Measurements from ENCODE around the gene BCAP31. TPM values are rescaled to one million over a fixed set of nuclear protein-coding genes. Genes with fewer than 3 reads are reported as not detected.

The BCAP31 gene
- total and polyA plus RNA-seq, 7 donors: 59.3 to 216 (median 70.9) TPM

- Histone ChIP-seq H3K36me3 (peaks cover 0 to 35% (median 0%) of the 10 kb centered on the region in 4 donors), H3K4me3 (no peak overlapping the region), H3K27me3 (no peaks in the 10 kb centered on the region), H3K4me1 (peaks cover 0 to 34% (median 16%) of the 10 kb centered on the region in 4 donors), H3K9me3 (no peaks in the 10 kb centered on the region), H3K27ac (peak overlapping the region in 3 of 4 donors; percentile 77 to 86 (median 86))
- intact Hi-C loops (cut with DNase I): no loop called here
- TF ChIP-seq EP300 (IDR thresholded peaks at IDR 0.05) (no peak), POLR2A (IDR thresholded peaks at IDR 0.05) (no peak)
- TF ChIP-seq, protein P1, sequence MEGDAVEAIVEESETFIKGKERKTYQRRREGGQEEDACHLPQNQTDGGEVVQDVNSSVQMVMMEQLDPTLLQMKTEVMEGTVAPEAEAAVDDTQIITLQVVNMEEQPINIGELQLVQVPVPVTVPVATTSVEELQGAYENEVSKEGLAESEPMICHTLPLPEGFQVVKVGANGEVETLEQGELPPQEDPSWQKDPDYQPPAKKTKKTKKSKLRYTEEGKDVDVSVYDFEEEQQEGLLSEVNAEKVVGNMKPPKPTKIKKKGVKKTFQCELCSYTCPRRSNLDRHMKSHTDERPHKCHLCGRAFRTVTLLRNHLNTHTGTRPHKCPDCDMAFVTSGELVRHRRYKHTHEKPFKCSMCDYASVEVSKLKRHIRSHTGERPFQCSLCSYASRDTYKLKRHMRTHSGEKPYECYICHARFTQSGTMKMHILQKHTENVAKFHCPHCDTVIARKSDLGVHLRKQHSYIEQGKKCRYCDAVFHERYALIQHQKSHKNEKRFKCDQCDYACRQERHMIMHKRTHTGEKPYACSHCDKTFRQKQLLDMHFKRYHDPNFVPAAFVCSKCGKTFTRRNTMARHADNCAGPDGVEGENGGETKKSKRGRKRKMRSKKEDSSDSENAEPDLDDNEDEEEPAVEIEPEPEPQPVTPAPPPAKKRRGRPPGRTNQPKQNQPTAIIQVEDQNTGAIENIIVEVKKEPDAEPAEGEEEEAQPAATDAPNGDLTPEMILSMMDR (IDR thresholded peaks at IDR 0.05): no peak
- 92 to 95% methylated on average over 20 of the region's 20 CpGs for WGBS, 2 donors
- peak; percentile 57 for DNase-seq
Observed at GRCh38 chrX:153767674-153768055, 43.5 kb upstream of the BCAP31 start.

DNA sequence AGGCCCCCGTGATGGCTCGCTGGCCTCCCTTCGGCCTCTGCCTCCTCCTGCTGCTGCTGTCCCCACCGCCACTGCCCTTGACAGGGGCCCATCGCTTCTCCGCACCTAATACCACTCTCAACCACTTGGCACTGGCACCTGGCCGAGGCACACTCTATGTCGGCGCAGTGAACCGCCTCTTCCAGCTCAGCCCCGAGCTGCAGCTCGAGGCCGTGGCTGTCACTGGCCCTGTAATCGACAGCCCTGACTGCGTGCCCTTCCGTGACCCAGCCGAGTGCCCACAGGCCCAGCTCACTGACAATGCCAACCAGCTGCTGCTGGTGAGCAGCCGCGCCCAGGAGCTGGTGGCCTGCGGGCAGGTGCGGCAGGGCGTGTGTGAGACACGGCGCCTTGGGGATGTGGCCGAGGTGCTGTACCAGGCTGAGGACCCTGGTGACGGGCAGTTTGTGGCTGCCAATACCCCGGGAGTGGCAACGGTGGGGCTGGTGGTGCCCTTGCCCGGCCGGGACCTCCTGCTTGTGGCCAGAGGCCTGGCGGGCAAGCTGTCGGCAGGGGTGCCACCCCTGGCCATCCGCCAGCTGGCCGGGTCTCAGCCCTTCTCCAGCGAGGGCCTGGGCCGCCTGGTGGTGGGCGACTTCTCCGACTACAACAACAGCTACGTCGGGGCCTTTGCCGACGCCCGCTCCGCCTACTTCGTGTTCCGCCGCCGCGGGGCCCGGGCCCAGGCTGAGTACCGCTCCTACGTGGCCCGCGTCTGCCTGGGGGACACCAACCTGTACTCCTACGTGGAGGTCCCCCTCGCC lies 42.9 kb upstream of the BCAP31 start:
- Histone ChIP-seq H3K36me3 (peaks cover 0 to 33% (median 0%) of the 10 kb centered on the region in 4 donors), H3K4me3 (peak overlapping the region in 3 of 4 donors; percentile 43 to 51 (median 48)), H3K4me1 (peaks cover 0 to 34% (median 16%) of the 10 kb centered on the region in 4 donors), H3K9me3 (no peaks in the 10 kb centered on the region), H3K27ac (peak overlapping the region in 3 of 4 donors; percentile 77 to 86 (median 86)), H3K27me3 (no peaks in the 10 kb centered on the region)
- intact Hi-C loops (cut with DNase I): loop anchor here (1.0 kb wide), 1 partner anchor 61 kb away; no protein-coding TSS in a partner anchor
- DNase-seq: peak; percentile 66
- TF ChIP-seq POLR2A (IDR thresholded peaks at IDR 0.05) (no peak), POLR2AphosphoS5 (IDR thresholded peaks at IDR 0.05) (no peak), EP300 (IDR thresholded peaks at IDR 0.05) (no peak)
- TF ChIP-seq, protein P1 (IDR thresholded peaks at IDR 0.05): no peak
- 45 to 84% methylated on average over 56 of the region's 56 CpGs for WGBS, 2 donors

DNA sequence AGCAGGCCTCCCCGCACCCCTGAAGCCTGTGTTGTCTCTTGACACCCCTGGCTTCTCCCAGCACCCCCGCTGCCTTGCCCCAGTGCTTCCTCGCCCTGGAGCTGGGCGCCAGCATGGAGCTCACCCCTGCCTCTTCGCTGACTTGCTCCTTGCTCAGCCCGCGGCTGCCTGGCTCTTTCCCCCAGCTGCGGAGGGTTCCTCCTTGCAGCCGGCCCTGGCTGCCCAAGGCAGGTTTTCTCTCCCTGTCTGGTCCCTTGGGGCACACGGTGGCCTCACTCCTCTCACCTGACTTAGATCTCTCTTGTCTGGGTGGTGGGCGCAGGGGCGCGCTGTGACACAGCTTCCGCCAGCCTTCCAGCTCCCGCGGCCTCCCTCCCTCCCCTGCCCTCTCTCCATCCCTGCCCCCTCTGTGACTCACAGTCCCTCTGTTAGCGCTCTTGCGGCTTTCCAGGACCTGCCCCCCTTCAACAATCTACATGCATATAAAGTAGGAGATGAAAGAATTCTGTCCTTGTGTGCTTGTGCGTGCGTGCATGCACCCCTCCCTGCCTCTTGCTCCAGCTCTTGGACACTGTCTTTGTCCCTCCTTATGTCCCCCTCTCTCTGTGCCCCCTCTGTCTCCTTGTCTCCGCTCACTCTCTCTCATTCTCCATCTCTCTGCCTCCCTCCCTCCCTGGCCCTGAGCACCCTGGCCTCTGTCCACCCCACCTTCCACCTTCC lies 42.1 kb upstream of the BCAP31 start:
- Histone ChIP-seq H3K36me3 (peaks cover 0 to 24% (median 0%) of the 10 kb centered on the region in 4 donors), H3K4me1 (peaks cover 0 to 34% (median 16%) of the 10 kb centered on the region in 4 donors), H3K4me3 (peak overlapping the region; percentile 14 to 51 (median 46)), H3K27ac (peak overlapping the region; percentile 75 to 86 (median 82)), H3K9me3 (no peaks in the 10 kb centered on the region), H3K27me3 (no peaks in the 10 kb centered on the region)
- intact Hi-C loops (cut with DNase I): loop anchor here (1.0 kb wide), 1 partner anchor 62 kb away; no protein-coding TSS in a partner anchor
- DNase-seq: peak; percentile 77
- 30 to 61% methylated on average over 21 of the region's 21 CpGs for WGBS, 2 donors
- TF ChIP-seq, protein P1 (IDR thresholded peaks at IDR 0.05): no peak
- TF ChIP-seq POLR2A (IDR thresholded peaks at IDR 0.05): peak in 1 of 2 donors; percentile 33
- TF ChIP-seq EP300 (IDR thresholded peaks at IDR 0.05): no peak
- TF ChIP-seq POLR2AphosphoS5 (IDR thresholded peaks at IDR 0.05): peak; percentile 28 to 74 (median 57)

GRCh38 chrX:153765138-153766079 lies 41.2 kb upstream of the BCAP31 start:
- intact Hi-C loops (cut with DNase I): loop anchor here (1.0 to 2.0 kb wide), 2 partner anchors 63 to 187 kb away; no protein-coding TSS in a partner anchor
- H3K4me3 ChIP-seq: peak overlapping the region; percentile 14 to 51 (median 46)
- H3K36me3 ChIP-seq: peaks cover 0 to 16% (median 0%) of the 10 kb centered on the region in 4 donors
- H3K4me1 ChIP-seq: peaks cover 0 to 34% (median 16%) of the 10 kb centered on the region in 4 donors
- TF ChIP-seq POLR2AphosphoS5 (IDR thresholded peaks at IDR 0.05) (peak in 1 of 4 donors; percentile 39), POLR2A (IDR thresholded peaks at IDR 0.05) (no peak)
- peak; percentile 78 for DNase-seq
- no peaks in the 10 kb centered on the region for H3K9me3 ChIP-seq
- H3K27ac ChIP-seq: peak overlapping the region; percentile 75 to 86 (median 82)
- WGBS, 2 donors: 61 to 68% methylated on average over 27 of the region's 27 CpGs
- H3K27me3 ChIP-seq: no peaks in the 10 kb centered on the region

All from sigmoid colon (tissue), 7 donors.